ENCODE results near the gene MRE11. TPM values are rescaled to one million over a fixed set of nuclear protein-coding genes. Genes with fewer than 3 reads are reported as not detected.

Gene MRE11
- total and polyA plus RNA-seq, 10 of the 15 experiments (the other 5 are each of a cell fraction or from before 2014, with no cell fraction given), result 16.2 to 39.2 (median 26.9) TPM

GRCh38 chr11:94401773-94402265, 91.8 kb downstream of the MRE11 start:
- no peak overlapping the region for H3K27ac ChIP-seq (ENCODE audit: control insufficient read depth, insufficient read depth)
- ChIA-PET RAD21 (ENCODE audit: unreplicated experiment) (interaction anchor here (1.2 kb wide), 1 partner anchor 103 kb away, joined by 3 read pairs; no protein-coding TSS in a partner anchor), CTCF (no interaction called here), SMC1A (ENCODE audit: uncharacterized antibody, unreplicated experiment) (no interaction called here), POLR2A (no interaction called here)
- H4K20me1 ChIP-seq (ENCODE audit: control insufficient read depth, insufficient read depth), result no peaks in the 10 kb centered on the region; the same call in 1 of the 2 replicates
- no peaks in the 10 kb centered on the region for H3K4me1 ChIP-seq (ENCODE audit: control insufficient read depth, insufficient read depth, low read length)
- FAIRE-seq (no peak), DNase-seq (ENCODE audit: low read depth, low spot score) (no peak), ATAC-seq (no peak)
- in situ Hi-C loops (cut with MboI), result no loop called here
- peaks cover 0 to 8% of the 10 kb centered on the region in 2 experiments; a peak in 3 of 4 replicates for H3K27me3 ChIP-seq (replicated peaks in 1 of 2; ENCODE audit: control insufficient read depth in 2 of 2, insufficient read depth in 2 of 2, low read length in 1 of 2)
- intact Hi-C loops (cut with micrococcal nuclease; ENCODE audit: unreplicated experiment), result no loop called here
- H2AFZ ChIP-seq (ENCODE audit: control insufficient read depth, low read depth, low read length), result no peak overlapping the region
- no peak overlapping the region for H3K4me3 ChIP-seq
- H3K4me2 ChIP-seq (ENCODE audit: control insufficient read depth, insufficient read depth), result no peak overlapping the region
- H3K9ac ChIP-seq (ENCODE audit: control insufficient read depth, insufficient read depth, low read length), result no peak overlapping the region
- no TSS peak for BruUV-seq (replicated peaks)
- no peaks in the 10 kb centered on the region for H3K9me3 ChIP-seq (replicated peaks; ENCODE audit: control insufficient read depth, insufficient read depth, low read length)
- TF ChIP-seq SUPT20H (IDR thresholded peaks at IDR 0.05; ENCODE audit: borderline replicate concordance, control insufficient read depth, low read depth, low read length) (no peak), SMAD5 (IDR thresholded peaks at IDR 0.05; ENCODE audit: low read depth) (no peak), IRF5 (IDR thresholded peaks at IDR 0.05; ENCODE audit: borderline replicate concordance) (no peak), MYC (IDR thresholded peaks at IDR 0.05; ENCODE audit: insufficient read depth, insufficient read length, insufficient replicate concordance, low read length, severe bottlenecking) (no peak), POLR2AphosphoS5 (IDR thresholded peaks at IDR 0.05; ENCODE audit: low read length) (no peak), RAD51 (IDR thresholded peaks at IDR 0.05) (no peak), MYB (IDR thresholded peaks at IDR 0.05; ENCODE audit: borderline replicate concordance, low read depth, low read length) (no peak)
- no peaks in the 10 kb centered on the region for H3K36me3 ChIP-seq (ENCODE audit: control insufficient read depth in 2 of 2, insufficient read depth in 2 of 2, low read length in 1 of 2)
- H3K79me2 ChIP-seq (ENCODE audit: control insufficient read depth, insufficient read depth, low read length), result no peaks in the 10 kb centered on the region
- 65% methylated on average over 10 of the region's 10 CpGs for WGBS (ENCODE audit: insufficient coverage, insufficient replicate concordance, low lambda C conversion rate, missing lambda C conversion rate)
